SIG-M5 (cell line): ENCODE data around the gene KIZ.

ENCODE experiments used
- DNase-seq: peaks from one replicate; lab custom pipeline; 2025; lab: John Stamatoyannopoulos, UW

Gene KIZ

GRCh38 chr20:21125849-21126580, at the start of gene KIZ:
KIZ (plus strand) TSS chr20:21126082; CDS start chr20:21126116, 34 bp downstream.
- peak; percentile 66 for DNase-seq

- DNase-seq = no peak
Observed at GRCh38 chr20:21077809-21078345, 48.0 kb upstream of the KIZ start.

DNA sequence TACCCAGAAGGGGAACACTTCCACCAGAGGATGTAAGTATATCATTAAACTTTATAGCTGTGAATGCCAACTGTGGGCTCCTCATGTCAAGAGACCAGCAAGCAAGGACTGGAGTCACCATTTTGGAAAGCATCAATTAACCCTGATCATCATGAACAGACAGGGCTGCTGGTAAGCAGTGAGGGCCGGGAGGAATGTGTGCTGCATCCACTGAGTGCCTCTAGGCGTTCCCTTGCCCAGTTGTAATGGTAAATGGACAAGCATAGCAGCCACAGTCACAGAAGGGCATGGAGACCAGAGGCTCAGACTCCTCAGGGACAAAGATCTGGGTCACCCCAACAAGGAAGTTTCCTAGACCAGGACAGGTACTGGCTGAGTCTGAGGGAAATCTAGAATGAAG, 43.3 kb upstream of the KIZ start:
- no peak for DNase-seq

- no peak for DNase-seq
Observed at GRCh38 chr20:21083825-21084325, 42.0 kb upstream of the KIZ start.

DNA sequence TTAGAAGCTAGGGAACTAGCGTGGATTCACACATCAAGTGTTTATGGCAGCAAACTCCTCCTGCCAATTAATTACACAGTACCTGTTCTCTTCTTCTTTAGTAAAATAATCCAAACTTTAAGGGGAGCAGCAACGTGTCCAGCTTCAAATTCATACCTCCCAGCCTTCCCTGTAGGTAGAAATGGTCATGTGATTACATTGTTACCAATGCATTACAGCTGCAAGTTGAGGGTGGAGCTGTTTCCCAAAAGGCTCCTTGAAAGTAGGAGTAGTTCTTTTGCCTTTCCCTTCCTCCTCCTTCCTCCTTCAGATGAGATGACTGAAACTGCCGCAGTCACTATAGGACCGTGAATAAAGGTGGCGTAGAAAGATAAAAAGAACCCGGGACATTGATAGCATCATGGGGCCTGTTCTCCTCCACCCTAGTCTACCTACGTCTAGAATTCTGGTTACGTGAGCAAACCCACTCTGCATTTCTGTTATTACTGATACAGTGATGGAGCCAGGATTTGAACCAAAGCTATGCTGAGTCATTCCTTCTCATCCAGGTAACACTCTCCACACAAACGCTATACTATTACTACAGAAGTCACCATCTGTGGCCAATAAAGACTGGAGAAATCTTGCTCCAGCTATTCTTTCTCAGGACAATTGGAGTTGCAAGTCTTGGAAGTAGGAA, 37.9 kb upstream of the KIZ start:
- no peak for DNase-seq

DNA sequence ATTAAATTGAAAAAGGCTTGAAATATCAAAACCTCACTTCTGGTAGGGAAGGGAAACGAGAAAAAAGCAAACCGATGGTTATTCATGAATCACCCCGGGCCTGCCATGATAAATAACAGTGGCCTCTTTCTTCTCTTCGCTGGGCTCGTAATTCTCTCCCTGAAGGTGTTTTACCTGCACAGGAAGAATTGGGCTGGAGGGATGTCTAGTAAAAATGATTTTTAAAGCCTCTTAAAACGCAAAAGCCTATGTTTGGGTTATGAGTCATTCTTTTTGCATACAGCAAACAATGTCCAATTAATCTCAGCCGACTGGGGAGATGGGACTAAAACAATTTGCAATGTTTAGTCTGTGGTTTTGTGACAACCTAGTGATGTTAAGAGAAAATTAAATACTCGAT, 36.5 kb upstream of the KIZ start:
- no peak for DNase-seq

DNA sequence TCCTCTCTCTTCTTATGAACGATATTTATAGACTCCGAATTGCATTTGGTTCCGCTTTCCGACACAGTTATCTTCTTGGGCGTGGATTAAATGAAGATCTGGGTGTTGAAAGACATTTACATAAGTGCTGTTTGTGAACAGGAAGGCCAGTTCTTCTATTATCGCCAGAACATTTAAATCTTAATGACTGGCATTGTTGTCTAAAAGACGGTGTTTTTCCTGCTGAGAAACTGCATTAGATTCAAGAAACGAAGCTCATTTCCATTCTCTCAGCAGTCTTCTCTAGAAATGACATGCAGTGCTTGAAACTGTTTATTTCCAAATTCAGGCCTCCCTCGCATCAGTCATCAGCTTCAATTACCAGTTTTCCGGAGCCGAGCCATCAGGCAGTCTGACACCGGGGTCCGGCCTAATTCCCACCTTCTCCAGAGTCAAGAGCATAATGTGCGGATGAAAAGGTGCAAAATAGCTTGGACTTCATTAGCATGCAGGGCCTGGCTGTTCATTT, 35.7 kb upstream of the KIZ start:
- DNase-seq = peak; percentile 81

DNA sequence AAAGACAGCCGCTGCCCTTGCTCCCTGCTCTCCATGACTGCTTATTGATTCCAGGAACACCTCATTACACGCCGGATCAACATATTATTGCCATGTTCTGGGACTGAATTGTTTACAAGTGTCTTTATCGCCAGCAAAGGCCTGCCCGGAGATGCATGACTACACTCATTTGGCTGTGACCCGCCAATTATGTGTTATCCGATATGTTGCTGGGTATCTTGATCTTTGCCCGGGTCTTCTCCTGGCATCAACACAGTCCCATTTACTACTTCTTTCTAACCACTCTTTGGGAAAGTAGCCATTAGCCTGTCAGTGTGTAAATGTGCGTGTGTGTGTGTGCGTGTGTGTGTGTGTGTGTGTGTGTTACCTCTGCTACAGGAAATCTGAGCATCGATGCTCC, 35.2 kb upstream of the KIZ start:
- no peak for DNase-seq

DNA sequence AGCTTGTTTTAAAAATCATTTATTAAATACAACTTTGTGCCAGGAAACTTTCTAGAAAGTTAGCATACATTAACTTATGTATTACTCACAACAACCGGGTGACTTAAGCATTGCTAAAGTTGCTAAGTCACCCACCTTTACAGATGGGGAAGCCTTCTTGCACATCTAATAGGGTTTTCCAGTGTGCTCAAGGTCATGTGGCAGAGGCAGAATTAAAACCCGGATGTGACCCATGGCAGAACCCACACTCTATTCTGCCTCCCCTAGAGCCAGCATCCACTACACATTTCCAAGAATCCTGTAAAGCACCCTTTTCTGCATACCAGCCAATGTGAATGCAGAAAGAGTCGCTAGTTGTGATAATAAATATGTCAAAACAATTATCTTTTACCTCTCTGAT, 33.1 kb upstream of the KIZ start:
- DNase-seq = no peak

- DNase-seq = peak; percentile 36
Observed at GRCh38 chr20:21096321-21097043, 29.4 kb upstream of the KIZ start.

- no peak for DNase-seq
Observed at GRCh38 chr20:21099751-21100577, 25.9 kb upstream of the KIZ start.

DNA sequence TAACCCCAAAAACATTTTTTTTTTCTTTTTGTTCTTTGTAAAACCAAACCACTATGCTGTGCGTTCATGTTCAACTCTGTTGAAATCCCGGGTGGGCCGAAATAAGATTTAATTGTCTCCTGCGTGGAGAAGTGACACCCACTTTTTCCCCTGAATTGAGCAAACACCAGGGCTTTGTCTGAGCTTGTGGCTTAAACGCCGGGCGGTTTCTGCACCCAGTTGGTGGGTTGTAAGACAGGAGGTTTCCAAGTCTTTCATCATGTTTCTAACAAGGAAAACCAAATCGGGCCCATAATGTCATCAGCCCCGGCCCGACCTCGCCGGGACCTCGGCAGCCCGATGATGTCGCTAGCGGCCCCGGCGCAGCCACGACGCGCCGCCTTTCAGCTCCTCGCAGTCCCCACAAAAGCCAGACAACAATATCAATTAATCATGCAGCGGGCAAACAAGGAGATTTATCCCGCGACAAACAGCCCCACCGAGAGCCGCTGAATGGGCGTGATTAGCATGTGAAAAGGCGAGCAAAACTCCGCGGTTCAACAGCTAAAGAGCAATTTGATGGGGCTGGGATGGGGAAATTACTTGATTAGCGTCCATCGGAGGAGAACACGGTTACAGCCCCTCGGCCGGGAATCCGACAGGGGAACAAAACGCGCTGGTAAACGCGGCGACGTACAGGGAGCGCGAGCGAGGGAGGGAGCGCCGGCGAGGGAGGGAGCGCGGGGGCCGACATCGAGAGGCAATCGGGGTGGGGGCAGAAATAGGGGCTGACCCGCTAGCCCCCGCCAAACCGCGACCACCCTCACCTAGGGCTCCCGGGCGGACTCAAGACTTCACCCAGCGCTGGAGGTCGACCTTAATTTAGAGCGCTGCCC, 25.1 kb upstream of the KIZ start:
- peak; percentile 94 for DNase-seq

DNA sequence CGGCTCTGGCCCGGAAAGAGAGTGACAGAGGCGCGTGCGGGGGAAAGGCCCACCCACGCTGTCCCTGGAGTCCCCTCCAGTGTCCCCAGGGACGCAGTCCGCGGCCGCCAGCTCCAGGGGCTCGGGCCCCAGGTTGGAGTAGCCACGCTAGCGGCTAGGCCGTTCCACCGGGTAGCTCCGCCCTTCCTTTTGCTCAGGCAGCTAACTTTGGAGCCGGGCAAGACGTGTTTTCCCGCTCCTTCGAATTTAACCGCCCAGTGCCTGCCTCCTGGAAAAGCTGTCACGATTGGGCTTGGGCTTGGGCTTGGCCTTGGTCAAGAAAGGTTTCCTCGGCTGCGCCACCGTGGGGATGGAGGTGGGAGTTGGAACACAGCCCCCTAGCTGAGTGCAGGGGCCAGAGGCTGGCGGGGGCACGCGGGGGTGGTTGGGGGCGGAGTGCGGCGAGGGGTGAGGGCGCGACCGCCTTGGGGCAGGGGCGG, 24.4 kb upstream of the KIZ start:
- no peak for DNase-seq

DNA sequence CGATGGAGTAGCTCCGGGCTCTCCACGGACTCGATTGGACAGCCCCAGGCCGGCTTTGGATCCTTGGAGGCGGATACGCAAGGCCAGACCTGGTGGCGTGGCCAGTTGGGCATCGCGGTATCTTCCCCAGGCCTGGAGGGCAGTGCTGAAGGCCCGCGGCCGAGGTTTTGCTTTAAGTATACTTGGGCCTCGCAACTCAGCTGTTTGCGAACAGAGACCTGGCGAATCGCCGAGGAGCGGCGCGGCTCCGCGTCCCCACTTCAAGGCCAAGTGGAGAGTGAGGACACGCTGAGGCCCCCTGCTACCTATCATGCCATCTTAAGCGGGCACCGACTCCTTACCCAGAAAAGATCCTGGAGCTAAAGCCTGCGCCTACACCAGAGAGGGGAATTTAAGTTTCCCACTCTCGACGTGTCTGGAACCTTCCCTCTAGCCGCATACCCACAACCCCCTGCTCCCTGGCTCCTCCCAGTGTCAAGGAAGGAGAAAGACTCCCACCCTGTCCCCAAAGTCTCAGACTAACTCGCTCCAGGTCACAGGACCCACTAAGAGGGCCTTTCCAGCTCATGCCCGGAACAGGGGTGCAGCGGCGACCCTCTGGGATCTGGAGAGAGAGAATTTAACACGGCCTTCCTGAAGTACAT, 23.8 kb upstream of the KIZ start:
- DNase-seq = no peak

DNA sequence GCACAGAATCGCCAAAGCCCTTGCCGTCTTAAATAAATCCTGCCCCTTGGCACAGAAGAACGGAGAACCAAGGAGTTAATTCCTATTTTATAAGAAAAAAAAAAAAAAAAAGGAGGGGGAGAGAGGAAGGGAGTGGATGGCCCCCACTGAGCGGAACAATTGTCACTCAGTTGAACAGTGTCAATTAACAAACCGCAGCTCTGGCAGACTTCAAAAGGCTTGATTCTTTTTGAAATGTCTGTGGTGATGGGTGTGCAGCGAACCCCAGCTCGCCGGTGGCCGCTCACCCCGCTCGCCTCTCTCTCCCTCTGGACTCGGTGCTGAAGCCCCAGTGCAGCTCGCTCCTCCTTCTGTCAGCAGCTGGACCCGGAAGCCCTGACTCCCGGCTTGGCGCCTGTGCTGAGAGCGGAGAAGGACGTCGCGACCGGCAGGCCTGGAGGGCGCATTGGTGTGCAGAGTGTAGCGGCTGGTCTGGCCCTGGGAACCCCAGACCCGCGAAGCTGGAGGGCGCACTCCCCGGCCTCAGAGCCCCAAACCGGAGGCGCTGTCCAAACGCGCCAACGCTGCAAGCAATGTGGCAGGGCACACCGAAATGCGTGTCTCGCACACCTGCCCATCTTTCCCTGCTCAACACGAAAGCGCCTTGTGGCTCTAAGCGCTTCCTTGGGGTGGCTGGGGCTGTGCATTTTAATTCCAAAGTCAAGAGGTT, 23.1 kb upstream of the KIZ start:
- no peak for DNase-seq

DNA sequence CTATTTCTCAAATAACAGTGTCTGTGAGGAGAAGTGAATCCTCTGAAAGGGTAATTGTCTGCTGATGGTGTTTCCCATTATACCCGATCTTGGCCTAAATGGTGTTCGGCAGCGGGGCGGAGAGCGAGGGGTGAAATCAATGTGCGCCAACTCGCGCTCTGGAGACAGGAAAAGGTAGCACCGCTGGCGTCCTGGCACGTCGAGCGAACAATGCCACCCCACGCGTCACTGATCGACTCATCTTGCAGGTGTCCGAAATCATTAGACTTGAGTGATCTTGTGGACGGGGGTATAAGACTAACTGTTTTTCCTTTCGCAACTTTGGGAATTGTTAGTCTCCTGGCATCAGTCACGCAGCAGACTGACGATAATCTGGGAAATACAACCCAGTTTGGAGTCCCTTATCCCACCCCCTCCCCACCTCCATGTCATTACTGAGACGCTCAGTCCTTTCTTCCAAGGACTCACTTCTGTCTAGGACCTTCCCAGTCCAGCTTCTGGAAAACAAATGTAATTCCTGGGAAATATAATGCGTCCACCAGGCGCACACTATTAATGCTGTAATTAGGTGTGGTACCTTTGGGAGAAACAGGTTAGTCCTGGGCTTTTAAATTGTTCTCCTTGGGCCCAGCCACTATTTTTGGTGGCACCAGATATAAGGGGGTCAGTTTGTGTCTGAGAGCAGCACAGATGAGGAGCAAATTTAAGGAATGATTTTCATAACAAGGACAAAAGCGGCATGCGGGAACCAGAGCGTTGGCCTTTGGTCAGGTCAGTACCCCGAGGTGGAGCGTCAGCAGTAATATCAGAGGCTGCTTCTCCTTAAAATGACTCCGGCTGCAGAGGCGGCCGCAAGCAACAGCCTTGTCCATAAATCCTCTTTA, 22.1 kb upstream of the KIZ start:
- DNase-seq = no peak

GRCh38 chr20:21104466-21104761, 21.5 kb upstream of the KIZ start:
- DNase-seq = no peak

DNA sequence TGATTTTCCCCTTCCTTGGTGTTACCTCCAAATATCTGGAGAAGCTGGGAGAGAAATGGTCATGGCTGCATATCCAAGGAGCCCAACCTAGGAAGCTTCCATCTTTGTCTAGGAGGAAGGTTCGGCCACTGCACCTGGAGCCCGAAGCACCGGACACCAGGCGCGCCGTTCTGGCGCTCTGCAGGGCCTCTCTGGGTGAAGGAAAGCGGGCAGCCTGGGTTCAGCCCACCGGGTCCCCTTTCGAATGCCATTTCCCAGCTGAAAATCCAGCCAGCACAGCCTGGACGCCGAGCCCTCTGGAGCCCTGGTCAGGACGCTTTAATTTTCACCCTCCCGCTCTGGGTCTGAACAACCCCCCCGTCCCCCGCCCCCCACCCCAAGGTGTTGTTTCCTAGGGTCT, 21.0 kb upstream of the KIZ start:
- no peak for DNase-seq
